Liver (tissue), 9 donors: Measurements from ENCODE around the gene CTU2. TPM values are rescaled to one million over a fixed set of nuclear protein-coding genes. Genes with fewer than 3 reads are reported as not detected.

ENCODE experiments used
- DNase-seq: peaks from one replicate; pipeline ENCODE4 v3.0.0-alpha.2; 2017; ENCODE audit warnings: low spot score
- H3K27ac ChIP-seq, 2 donors: one replicate each; pipeline ENCODE4 v1.7.0; 2013; ENCODE audit warnings: inconsistent platforms in 2 of 2, low read length in 2 of 2, control low read depth in 1 of 2, low read depth in 1 of 2, mild to moderate bottlenecking in 1 of 2
- H3K27me3 ChIP-seq, 4 donors: one replicate each; pipeline versions ENCODE4 v1.6.1 to v1.7.0; 2013; ENCODE audit warnings: low read length in 3 of 4, inconsistent platforms in 1 of 4, mild to moderate bottlenecking in 1 of 4, moderate library complexity in 1 of 4; ENCODE audit not compliant: control insufficient read depth in 4 of 4, insufficient read depth in 4 of 4
- H3K36me3 ChIP-seq, 4 donors: one replicate each; pipeline versions ENCODE4 v1.6.1 to v1.7.0; 2013; ENCODE audit warnings: low read length in 3 of 4, mild to moderate bottlenecking in 3 of 4, low read depth in 1 of 4, moderate library complexity in 1 of 4; ENCODE audit not compliant: control insufficient read depth in 4 of 4, insufficient read depth in 3 of 4
- H3K4me1 ChIP-seq, 4 donors: one replicate each; pipeline versions ENCODE4 v1.6.1 to v1.7.0; 2013; ENCODE audit warnings: low read length in 3 of 4, mild to moderate bottlenecking in 3 of 4, moderate library complexity in 1 of 4; ENCODE audit not compliant: control insufficient read depth in 4 of 4, insufficient read depth in 4 of 4
- H3K4me3 ChIP-seq, 3 donors: one replicate each; pipeline versions ENCODE4 v1.6.1 to v1.7.0; 2013; ENCODE audit warnings: low read length in 3 of 3, control low read depth in 1 of 3, low read depth in 1 of 3, mild to moderate bottlenecking in 1 of 3
- H3K9ac ChIP-seq, 2 donors: one replicate each; pipeline ENCODE4 v1.7.0; 2013; ENCODE audit warnings: low read length in 2 of 2, mild to moderate bottlenecking in 2 of 2, moderate library complexity in 2 of 2, control low read depth in 1 of 2, low read depth in 1 of 2
- H3K9me3 ChIP-seq, 4 donors: one replicate each; pipeline versions ENCODE4 v1.6.1 to v1.7.0; 2013; ENCODE audit warnings: low read length in 3 of 4; ENCODE audit not compliant: control insufficient read depth in 4 of 4
- EGR1 ChIP-seq, 2 donors: IDR thresholded peaks; 2 replicates each; pipeline ENCODE4 v1.6.1; 2016 to 2018; ENCODE audit warnings: antibody characterized with exemption in 2 of 2, low read depth in 2 of 2
- FOXA1 ChIP-seq: IDR thresholded peaks from 2 replicates; pipeline ENCODE4 v1.6.1; 2016; ENCODE audit warnings: antibody characterized with exemption
- GABPA ChIP-seq, 2 donors: IDR thresholded peaks in 1 of 2; conservative IDR thresholded peaks in 1 of 2; 2 replicates each; pipeline ENCODE4 v1.6.1; 2016; ENCODE audit warnings: antibody characterized with exemption in 2 of 2, mild to moderate bottlenecking in 1 of 2, moderate library complexity in 1 of 2
- HNF4A ChIP-seq, 2 donors: conservative IDR thresholded peaks; 2 replicates each; pipeline ENCODE4 v1.6.1; 2016; ENCODE audit warnings: antibody characterized with exemption in 2 of 2, mild to moderate bottlenecking in 2 of 2
- HNF4G ChIP-seq: IDR thresholded peaks from 2 replicates; pipeline ENCODE4 v1.6.1; 2016; ENCODE audit warnings: antibody characterized with exemption
- JUND ChIP-seq, 2 donors: IDR thresholded peaks; 2 replicates each; pipeline ENCODE4 v1.6.1; 2016; ENCODE audit warnings: antibody characterized with exemption in 2 of 2
- NR2F2 ChIP-seq: IDR thresholded peaks from 2 replicates; pipeline ENCODE4 v1.6.1; 2016; ENCODE audit warnings: antibody characterized with exemption
- RAD21 ChIP-seq, 2 donors: IDR thresholded peaks; 2 replicates each; pipeline ENCODE4 v1.6.1; 2016; ENCODE audit warnings: antibody characterized with exemption in 2 of 2, mild to moderate bottlenecking in 2 of 2
- SP1 ChIP-seq: IDR thresholded peaks from 2 replicates; pipeline ENCODE4 v1.6.1; 2018; ENCODE audit warnings: antibody characterized with exemption, mild to moderate bottlenecking
- TAF1 ChIP-seq: conservative IDR thresholded peaks from 2 replicates; pipeline ENCODE4 v1.6.1; 2016; ENCODE audit warnings: antibody characterized with exemption, mild to moderate bottlenecking
- YY1 ChIP-seq: IDR thresholded peaks from 2 replicates; pipeline ENCODE4 v1.6.1; 2016; ENCODE audit warnings: antibody characterized with exemption, mild to moderate bottlenecking
- WGBS: extraction: QIAGEN DNeasy Blood & Tissue Kit; methylation state at CpG from one replicate; pipeline ENCODE4 v1.1.7; 2013; 5-methylcytosine and 5-hydroxymethylcytosine counted together
- polyA plus RNA-seq, 2 donors: library from polyadenylated mRNA; stranded (reverse) in 1 of 2; unstranded in 1 of 2; fragments of 200-250 nt in 1 of 2; fragments of >200 nt in 1 of 2; fragmentation: Nextera tagmentation in 1 of 2; extraction: Ambion mirVana in 1 of 2; gene quantifications; one replicate each; pipeline versions ENCODE4 v1.2.1 to v1.2.3, GENCODE V29; 2013 to 2015
- total RNA-seq, 2 donors: library from RNA; depleted of rRNA; stranded (reverse); fragments of >200 nt; gene quantifications; one replicate each; pipeline ENCODE4 v1.2.3, GENCODE V29; 2014
- TF ChIP-seq, protein P1 (sequence below): IDR thresholded peaks from 2 replicates; pipeline ENCODE4 v1.6.1; 2016; ENCODE audit warnings: antibody characterized with exemption, mild to moderate bottlenecking
- TF ChIP-seq, protein P2 (sequence below): IDR thresholded peaks from 2 replicates; pipeline ENCODE4 v1.6.1; 2016; ENCODE audit warnings: antibody characterized with exemption
- TF ChIP-seq, protein P3 (sequence below): fragments of 150-350 bp; IDR thresholded peaks from 2 replicates; pipeline ENCODE4 v1.5.1; 2017; ENCODE audit warnings: improper control_type of control experiment, low read depth, low read length; ENCODE audit not compliant: missing input control
- donor health status: healthy.
- donor health status: healthy.
- donor health status: healthy.
- donor health status: healthy.
- donor health status: healthy.

CTU2 gene
- total and polyA plus RNA-seq, 4 donors: 7.0 to 8.5 (median 7.4) TPM

DNA sequence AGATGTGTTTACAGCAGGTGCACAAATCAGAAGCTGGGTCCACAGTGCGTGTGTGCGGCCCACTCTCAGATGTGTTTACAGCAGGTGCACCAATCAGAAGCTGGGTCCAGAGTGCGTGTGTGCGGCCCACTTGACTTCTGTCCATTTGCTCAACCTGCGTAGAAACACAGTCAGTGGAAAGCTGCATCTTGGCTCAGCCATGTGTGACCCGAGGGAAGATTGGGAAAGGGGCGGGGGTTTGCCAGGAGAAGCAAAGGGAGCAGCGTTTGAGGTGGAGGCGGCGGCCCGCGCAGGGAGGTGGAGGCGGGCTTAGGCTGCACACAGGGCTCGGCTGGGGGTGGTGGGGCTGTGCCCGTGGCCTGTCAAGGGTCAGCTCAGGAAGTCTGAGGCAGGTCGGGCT lies 4.3 kb downstream of the CTU2 start:
- TF ChIP-seq TAF1 (no peak), HNF4G (no peak), HNF4A (conservative IDR thresholded peaks at IDR 0.05) (no peak)
- TF ChIP-seq, protein P1, sequence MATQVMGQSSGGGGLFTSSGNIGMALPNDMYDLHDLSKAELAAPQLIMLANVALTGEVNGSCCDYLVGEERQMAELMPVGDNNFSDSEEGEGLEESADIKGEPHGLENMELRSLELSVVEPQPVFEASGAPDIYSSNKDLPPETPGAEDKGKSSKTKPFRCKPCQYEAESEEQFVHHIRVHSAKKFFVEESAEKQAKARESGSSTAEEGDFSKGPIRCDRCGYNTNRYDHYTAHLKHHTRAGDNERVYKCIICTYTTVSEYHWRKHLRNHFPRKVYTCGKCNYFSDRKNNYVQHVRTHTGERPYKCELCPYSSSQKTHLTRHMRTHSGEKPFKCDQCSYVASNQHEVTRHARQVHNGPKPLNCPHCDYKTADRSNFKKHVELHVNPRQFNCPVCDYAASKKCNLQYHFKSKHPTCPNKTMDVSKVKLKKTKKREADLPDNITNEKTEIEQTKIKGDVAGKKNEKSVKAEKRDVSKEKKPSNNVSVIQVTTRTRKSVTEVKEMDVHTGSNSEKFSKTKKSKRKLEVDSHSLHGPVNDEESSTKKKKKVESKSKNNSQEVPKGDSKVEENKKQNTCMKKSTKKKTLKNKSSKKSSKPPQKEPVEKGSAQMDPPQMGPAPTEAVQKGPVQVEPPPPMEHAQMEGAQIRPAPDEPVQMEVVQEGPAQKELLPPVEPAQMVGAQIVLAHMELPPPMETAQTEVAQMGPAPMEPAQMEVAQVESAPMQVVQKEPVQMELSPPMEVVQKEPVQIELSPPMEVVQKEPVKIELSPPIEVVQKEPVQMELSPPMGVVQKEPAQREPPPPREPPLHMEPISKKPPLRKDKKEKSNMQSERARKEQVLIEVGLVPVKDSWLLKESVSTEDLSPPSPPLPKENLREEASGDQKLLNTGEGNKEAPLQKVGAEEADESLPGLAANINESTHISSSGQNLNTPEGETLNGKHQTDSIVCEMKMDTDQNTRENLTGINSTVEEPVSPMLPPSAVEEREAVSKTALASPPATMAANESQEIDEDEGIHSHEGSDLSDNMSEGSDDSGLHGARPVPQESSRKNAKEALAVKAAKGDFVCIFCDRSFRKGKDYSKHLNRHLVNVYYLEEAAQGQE: no peak
- DNase-seq: no peak
- no peaks in the 10 kb centered on the region for H3K9me3 ChIP-seq
- no peak overlapping the region for H3K4me3 ChIP-seq
- 80% methylated on average over 16 of the region's 16 CpGs for WGBS
- no peaks in the 10 kb centered on the region for H3K27me3 ChIP-seq
- no peak overlapping the region for H3K9ac ChIP-seq
- peaks cover 0 to 23% (median 3%) of the 10 kb centered on the region in 4 donors for H3K36me3 ChIP-seq
- H3K27ac ChIP-seq: no peak overlapping the region
- H3K4me1 ChIP-seq: peaks cover 3 to 20% (median 11%) of the 10 kb centered on the region in 4 donors

DNA sequence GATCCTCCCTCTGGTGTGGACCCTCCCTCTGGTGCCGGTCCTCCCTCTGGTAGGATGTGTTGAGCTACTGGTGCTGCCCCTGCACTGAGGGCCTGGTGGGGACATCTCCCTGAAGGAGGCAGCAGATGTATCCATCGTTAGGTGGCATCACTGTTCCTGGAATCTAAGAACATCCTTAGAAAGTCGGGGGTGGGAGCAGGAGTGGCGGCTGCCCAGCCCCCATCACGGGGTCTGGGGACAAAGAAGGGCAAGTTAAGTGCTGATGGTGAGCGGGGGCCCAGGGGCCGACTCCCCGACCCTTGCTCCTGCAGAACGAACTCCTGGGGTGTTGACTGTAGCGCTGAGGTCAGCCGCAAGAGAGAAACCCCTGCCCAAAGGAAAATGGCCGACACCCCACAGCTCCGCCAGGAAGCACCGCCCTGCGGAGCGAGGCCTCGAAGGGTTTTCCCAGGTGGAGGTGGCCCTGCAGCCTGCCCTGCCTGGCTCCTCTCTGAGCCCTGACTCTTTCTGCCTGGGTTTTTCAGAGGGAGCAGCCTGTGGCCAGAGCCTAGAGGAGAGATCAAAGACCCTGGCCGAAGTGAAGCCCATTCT lies 5.5 kb downstream of the CTU2 start:
- H3K9me3 ChIP-seq: no peaks in the 10 kb centered on the region
- peaks cover 3 to 14% (median 8%) of the 10 kb centered on the region in 4 donors for H3K4me1 ChIP-seq
- no peaks in the 10 kb centered on the region for H3K27me3 ChIP-seq
- no peak overlapping the region for H3K9ac ChIP-seq
- H3K36me3 ChIP-seq: peaks cover 6 to 36% (median 8%) of the 10 kb centered on the region in 4 donors
- no peak overlapping the region for H3K27ac ChIP-seq
- no peak overlapping the region for H3K4me3 ChIP-seq
- DNase-seq: no peak
- WGBS: 81% methylated on average over 18 of the region's 18 CpGs
- TF ChIP-seq YY1 (no peak), GABPA (IDR thresholded peaks at IDR 0.05 in 1 of 2, conservative IDR thresholded peaks at IDR 0.05 in 1 of 2) (no peak)

DNA sequence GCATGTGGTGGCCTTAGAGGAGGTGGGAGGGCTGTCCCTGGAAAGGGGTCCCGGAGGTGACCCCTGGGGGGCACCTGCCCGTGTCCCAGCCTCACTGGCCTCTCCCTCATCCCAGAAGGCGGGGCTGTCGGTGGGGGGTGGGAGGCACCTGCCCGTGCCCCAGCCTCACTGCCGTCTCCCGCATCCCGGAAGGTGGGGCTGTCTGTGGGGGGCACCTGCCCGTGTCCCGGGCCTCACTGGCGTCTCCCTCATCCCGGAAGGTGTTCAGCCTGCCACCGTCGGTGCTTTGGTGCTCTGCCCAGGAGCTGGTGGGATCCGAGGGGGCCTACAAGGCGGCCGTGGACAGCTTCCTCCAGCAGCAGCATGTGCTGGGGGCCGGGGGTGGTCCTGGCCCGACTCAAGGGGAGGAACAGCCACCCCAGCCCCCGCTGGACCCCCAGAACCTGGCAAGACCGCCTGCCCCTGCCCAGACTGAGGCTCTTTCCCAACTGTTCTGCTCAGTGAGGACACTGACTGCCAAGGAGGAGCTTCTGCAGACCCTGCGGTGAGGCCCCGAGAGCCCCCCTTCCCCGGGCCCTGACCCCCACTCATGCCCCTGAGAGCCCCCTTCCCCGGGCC lies 6.2 kb downstream of the CTU2 start:
- Histone ChIP-seq H3K27ac (no peak overlapping the region), H3K27me3 (no peaks in the 10 kb centered on the region), H3K36me3 (peaks cover 8 to 43% (median 11%) of the 10 kb centered on the region in 4 donors), H3K4me1 (peaks cover 0 to 8% (median 2%) of the 10 kb centered on the region in 4 donors), H3K4me3 (no peak overlapping the region), H3K9me3 (no peaks in the 10 kb centered on the region), H3K9ac (no peak overlapping the region)
- TF ChIP-seq, protein P2, sequence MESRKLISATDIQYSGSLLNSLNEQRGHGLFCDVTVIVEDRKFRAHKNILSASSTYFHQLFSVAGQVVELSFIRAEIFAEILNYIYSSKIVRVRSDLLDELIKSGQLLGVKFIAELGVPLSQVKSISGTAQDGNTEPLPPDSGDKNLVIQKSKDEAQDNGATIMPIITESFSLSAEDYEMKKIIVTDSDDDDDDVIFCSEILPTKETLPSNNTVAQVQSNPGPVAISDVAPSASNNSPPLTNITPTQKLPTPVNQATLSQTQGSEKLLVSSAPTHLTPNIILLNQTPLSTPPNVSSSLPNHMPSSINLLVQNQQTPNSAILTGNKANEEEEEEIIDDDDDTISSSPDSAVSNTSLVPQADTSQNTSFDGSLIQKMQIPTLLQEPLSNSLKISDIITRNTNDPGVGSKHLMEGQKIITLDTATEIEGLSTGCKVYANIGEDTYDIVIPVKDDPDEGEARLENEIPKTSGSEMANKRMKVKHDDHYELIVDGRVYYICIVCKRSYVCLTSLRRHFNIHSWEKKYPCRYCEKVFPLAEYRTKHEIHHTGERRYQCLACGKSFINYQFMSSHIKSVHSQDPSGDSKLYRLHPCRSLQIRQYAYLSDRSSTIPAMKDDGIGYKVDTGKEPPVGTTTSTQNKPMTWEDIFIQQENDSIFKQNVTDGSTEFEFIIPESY: no peak
- TF ChIP-seq GABPA (IDR thresholded peaks at IDR 0.05 in 1 of 2, conservative IDR thresholded peaks at IDR 0.05 in 1 of 2) (no peak), JUND (IDR thresholded peaks at IDR 0.05) (no peak), RAD21 (IDR thresholded peaks at IDR 0.05) (no peak), NR2F2 (no peak), FOXA1 (no peak), TAF1 (no peak), EGR1 (IDR thresholded peaks at IDR 0.05; ENCODE audit: low read depth in 2 of 2) (no peak), SP1 (no peak), YY1 (no peak)
- TF ChIP-seq, protein P3, sequence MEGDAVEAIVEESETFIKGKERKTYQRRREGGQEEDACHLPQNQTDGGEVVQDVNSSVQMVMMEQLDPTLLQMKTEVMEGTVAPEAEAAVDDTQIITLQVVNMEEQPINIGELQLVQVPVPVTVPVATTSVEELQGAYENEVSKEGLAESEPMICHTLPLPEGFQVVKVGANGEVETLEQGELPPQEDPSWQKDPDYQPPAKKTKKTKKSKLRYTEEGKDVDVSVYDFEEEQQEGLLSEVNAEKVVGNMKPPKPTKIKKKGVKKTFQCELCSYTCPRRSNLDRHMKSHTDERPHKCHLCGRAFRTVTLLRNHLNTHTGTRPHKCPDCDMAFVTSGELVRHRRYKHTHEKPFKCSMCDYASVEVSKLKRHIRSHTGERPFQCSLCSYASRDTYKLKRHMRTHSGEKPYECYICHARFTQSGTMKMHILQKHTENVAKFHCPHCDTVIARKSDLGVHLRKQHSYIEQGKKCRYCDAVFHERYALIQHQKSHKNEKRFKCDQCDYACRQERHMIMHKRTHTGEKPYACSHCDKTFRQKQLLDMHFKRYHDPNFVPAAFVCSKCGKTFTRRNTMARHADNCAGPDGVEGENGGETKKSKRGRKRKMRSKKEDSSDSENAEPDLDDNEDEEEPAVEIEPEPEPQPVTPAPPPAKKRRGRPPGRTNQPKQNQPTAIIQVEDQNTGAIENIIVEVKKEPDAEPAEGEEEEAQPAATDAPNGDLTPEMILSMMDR: no peak
- TF ChIP-seq, protein P1: no peak
- WGBS: 84% methylated on average over 25 of the region's 25 CpGs
- DNase-seq: no peak
